Amniotic stem cell (primary cell): Measurements from ENCODE around the gene UQCR10.
"Not testable (repeated sequence)": the region's sequence is repeated elsewhere in the genome, so short reads cannot be mapped to it uniquely, and the experiment has no call there.

Experiments used
- DNase-seq: peaks from one replicate; lab custom pipeline; 2025; lab: John Stamatoyannopoulos, UW

The UQCR10 gene

DNA sequence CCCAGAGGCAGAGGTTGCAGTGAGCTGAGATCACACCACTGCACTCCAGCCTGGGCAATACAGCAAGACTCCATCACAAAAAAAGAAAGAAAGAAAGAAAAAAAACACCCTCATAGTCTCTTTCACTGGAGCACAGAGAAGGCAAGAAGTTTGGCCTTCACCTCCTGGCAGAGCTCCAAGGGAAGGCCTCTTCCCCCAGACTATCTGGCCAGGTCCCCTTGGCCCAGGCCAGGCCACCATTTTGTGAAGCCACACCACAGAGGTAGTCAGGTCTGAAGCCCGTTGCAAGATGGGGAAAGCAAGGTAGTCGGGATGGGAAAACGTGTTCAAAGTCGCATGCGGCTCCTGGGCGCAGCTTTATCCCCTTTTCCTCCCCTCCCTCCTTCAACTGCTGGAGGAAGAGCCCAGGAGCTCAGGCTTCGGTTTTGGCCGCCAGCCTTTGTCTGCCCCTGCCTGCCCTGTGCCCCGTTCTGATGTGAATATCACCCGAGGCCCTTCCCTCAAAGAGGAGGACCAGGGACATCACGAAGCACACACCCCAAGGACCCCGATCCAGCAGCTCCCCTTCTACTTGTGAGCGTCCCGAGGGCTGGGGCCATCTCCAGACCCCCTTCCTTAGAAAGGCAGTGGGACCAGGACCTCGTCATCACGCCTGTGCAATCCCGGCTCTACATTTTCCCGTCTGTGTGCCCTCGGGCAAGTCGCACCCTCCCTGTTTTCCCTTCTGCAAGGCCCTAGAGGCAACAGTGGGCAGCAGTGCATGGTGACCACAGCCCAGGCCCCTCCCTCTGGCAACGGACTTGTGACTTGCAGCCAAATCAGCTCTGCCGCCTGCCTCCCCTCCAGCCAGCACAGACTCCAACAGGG is 29.7 kb upstream of the UQCR10 start:
- no peak for DNase-seq

DNA sequence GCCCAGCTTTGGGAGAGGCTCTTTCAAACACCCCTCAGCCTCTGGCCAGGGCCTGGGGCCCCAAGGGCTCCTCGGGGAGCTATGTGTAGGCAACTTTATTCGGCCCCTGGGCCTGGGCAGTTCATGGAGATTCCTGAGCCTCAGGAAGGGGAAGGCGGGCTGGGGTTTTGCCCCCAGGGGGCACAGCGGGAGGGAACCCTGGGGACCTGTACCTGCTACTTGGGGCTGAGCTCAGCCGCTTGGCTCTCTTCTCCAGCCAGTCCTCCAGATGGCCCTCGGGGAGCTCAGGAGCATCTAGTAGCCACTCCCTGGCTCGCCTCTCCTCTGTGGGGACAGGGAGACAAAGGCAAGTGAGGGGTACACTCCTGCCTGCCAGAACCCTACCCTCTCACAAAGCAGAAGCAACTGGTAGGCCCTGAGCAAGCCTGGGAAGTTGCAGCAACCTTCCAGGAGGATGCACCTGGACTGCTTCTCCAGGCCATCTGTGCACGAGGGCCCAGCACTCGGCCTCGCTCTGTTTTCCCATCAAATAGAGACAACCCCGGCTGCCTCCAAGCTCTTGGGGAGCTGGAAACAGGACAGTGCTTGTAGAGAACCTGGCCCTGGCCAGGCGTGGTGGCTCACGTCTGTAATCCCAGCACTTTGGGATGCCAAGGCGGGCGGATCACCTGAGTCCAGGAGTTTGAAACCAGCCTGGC is 28.9 kb upstream of the UQCR10 start:
- no peak for DNase-seq

DNA sequence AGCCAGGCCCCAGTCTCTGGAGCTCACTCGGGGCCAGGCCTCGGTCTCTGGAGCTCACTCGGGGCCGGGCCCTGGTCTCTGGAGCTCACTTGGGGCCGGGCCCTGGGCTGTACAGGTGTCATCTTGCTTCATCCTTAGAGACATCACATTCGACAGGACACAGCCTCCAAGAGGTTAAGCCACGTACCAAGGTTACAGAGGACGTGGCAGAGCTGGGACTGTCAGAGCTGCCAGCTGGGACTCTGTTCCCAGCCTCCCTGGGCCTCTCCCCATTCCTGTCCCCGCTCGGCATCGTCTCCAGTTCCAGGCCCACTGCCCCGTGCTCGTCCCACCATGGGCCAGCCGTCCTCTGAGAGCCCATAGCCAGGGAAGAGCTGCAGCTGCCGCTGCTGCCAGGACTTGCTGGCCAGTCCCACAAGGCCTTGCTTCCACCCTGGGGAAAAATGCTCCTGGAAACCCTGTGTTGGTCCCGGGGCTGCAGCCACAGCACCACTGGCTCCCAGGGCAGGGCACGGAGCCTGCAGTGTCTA is 27.8 kb upstream of the UQCR10 start:
- no peak for DNase-seq

DNA sequence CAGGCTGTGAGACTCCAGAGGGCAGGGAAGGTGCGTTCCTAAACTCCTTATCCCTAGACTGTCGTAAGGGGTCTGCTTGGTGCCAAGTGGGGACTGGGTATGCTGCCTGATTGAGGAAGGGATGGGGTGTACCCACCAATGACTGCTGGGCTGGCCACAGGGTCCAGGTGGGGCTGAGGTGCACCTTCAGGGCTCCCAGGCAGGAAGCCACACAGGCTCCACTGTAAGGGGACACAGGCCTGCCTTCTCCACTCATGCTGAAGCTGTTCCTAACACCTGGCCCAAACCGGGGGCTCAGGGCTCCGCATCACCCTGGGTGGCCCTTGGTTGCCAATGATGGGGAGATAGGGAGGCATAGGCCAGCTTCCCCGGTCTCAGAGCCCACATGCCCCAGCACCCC is 27.0 kb upstream of the UQCR10 start:
- no peak for DNase-seq

DNA sequence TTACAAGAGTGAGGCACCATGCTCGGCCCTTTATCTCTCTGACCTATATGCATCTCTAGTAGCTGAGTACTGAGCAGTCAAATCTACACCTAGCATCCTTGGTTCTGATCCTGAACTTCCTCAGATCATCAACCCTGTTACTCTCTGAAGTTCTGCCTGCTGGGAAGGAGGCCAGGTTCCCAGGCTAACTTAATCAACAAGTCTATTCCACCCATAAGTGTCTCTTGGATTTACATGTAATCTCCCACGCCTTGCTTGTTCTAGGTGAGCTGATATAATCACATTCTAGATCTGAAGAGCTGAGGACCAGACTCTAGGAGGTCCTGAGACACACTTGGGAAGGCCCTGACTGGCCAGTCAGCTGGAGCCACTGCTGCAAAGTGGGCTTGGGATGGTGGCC is 25.2 kb upstream of the UQCR10 start:
- DNase-seq, result no peak

DNA sequence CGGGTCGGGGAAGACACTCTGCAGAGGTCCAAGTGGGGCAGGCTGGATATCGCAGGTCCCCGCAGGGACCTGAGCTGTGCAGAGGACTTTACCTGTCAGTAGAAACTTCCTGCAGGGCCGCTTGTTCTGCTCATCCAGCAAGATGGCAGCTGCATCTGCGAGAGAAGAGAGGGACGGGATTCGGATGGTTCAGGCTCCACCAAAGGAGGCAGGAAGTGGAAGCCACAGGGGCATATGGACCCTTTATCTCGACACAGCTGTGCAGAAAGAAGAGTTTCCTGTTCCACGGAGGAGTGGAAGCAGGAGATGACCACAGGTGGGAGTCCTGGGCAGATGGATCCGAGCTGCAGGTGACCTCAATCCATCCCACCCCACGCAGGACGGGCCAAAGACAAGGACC is 24.8 kb upstream of the UQCR10 start:
- DNase-seq, result no peak

DNA sequence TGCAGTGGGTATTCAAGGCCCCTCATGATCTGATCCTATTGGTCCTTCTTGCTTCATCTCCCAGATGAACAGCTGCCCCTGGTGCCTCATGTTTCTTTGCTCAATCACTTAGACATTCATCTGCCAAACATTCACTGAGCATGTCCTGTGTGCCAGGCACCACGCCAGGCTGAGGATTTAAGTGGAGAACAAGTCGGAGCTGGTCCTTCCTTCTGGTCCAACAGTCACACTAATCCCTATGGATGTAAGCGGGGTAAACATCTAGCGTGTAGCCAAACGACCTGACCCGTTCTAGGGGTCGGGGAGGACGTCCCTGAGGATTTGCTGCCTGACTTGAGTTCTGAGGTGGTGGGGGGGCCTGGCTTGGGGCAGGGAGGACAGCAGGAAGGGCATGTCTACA is 22.3 kb upstream of the UQCR10 start:
- no peak for DNase-seq

DNA sequence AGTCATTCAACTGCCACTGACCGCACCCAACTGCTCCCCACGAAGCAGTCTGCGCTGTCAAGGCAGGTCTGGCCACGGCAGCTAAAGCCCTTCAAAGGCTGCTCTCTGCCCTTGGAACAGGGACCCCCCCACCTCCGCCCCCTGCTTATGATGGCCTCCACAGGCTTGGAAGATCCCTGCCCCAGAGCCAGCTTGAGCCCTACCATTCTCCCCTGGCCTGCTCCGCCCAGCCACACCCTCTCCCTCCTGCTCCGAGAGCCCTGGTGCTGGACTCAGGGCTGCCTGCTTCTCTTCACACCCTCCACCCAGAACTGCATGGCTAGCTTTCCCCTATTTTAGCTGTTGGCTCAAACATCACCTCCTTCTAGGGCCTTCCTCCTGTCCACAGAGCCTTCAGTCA is 19.3 kb upstream of the UQCR10 start:
- no peak for DNase-seq

DNA sequence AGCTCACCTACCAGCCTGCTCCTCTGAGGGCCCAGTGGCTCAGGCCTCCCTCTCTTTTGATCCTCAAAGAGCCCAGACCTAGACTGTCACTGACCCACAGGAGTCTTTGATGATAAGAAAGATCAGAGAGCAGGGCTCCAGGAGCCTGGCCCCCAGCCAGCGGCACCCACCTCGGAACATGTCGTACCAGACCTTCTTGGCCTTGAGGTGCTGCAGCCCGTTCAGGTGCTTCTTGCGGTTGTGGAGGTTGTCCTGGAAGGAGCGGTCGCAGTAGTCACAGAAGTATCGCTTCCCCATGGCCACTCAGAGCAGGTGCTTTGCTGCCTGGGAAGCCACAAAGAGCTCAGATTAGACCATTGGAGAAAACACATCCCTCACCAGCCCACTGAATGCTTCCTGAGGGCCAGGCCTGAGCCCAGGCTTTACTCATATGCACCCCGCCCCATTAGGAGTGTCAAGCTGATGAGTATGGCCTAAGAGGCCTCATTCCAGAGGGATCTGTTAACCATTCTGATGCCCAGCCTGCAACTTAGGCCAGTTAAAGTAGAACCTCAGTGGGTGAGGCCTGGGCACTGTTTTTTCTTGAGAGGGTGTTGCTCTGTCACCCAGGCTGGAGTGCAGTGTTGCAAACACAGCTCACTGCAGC is 18.8 kb upstream of the UQCR10 start:
- DNase-seq, result no peak

DNA sequence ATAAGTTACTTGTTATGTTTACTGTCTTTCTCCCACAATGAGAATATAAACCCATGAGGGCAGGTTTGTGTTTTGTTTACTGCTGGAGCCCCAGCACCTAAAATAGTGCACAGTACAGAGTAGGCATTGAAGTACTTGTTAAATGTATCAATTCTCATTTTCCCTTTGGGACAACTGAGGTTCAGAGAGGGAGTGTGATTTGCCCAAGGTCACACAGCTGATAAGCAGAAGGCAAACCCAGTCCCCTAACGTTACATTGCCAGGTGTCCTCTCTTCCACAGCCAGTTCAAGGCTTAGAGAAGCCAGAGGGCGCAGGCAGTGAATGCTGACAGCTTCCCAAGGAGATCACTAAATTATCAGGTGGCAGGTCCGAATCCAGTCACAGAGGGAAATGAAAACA is 17.1 kb upstream of the UQCR10 start:
- no peak for DNase-seq

DNA sequence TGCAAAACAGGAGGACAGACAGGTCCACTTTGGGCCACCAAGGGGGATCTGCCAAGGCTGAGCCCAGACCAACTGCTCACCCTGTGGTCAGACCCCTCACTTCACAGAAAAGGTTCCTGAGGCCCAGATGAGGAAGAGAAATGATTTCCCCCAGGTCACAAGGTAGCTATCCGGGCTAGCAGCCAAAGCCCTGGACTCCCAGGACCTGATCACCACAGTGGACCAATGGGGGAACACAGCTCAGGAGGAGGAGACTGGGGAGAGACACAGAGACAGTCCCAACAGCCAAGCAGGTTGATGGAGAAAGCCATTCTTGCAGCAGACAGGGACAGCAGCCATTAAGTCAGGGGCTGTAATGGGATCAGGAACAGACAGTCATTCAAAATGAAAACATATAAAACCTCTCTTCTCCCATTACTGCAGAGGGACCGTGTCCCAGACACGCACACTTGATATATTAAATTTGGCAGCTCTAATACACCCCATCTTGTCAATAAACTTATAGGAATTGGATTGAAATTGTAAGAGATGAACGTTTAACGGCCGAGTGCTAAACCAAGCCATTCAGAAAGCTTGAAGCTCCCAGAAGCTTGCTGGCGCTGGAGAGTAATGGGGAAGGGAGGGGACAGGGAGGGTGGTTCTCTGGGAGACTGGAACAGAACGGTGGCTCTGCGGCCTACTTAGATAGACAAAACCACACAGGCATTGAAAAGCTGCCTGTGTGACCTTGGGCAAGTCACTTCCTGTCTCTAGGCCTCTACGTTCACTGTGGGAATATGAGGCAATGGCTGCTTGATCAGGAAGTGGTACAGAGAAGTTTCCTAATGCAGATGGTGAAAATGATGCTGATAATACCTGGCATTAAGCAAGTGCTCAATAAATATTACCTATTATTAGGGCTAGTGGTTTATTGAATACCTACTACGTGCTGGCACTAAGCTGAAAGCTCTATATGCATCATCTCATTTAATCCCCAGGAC is 16.3 kb upstream of the UQCR10 start:
- no peak for DNase-seq

DNA sequence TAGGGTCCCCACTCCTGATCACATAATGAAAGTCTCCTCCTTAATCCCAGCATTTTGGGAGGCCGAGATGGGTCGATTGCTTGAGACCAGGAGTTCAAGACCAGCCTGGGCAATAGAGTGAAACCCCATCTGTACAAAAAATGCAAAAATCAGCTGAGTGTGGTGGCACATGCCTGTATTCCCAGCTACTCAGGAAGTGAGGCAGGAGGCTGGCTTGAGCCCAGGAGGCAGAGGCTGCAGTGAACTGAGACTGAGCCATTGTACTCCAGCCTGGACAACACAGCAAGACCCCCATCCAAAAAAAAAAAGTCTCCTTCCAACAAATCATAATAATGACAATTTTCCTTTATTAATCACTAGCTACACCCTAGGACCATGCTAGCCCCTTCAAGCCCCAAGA is 15.5 kb upstream of the UQCR10 start:
- no peak for DNase-seq

DNA sequence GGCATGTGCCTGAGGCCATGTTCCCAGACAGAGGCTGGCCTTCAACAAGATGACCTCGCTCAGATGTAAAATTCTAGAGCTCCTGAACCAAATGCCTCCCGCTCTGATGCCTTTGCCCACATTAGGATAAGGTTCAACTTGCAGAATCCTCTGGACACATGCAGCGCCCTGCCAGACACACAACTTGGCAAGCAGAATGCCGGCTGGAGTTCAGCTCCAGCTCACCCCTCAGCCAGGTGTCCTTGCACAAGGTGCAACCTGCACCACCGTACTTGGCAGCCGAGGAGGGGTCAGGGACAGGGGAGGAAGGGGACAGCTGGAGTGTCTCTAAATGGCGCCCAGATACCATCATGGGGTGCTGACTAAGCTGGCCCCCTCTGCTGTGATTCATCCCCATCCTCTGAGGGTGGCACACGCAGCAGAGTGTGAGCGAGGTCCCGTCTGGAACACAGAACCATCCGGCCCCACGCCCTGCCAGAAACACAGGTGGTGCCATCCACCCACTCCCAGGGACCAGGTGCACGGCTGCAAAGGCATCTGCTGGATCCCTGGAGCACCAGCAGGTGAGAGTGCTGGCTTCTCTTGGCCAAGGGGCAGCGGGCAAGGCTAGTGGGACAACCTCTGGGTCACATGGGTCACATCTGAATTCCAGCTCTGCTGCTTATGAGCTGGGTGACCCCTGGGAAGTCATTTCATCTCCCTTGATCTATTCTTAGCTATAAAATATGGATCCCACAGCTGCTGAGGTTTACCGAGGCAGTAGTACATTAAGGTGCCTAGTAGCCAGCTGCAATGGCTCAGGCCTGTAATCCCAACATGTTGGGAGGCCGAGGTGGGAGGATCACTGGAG is 13.1 kb upstream of the UQCR10 start:
- no peak for DNase-seq

DNA sequence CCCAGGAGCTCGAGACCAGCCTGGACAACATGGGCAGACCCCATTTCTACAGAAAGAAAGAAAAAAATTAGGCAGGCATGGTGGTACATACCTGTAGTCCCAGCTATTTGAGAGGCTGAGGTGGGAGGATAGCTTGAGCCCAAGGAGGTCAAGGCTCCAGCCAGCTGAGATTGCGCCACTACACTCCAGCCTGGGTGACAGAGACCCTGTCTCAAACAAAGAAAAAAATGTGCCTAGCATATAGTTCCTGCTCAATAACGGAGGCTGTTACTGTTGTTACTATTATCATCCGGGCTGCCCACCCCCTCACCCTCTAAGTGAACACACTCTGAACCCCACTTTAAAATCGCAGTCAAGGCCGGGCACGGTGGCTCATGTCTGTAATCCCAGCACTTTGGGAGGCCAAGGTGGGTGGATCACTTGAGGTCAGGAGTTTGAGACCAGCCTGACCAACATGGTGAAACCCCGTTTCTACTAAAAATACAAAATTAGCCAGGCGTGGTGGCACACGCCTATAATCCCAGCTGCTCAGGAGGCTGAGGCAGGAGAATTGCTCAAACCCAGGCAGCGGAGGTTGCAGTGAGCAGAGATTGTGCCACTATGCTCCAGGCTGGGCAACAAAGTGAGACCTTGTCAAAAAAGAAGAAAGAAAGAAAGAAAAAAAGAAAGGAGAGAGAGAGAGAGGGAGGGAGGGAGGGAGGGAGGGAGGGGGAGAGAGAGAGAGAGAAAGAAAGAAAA is 12.3 kb upstream of the UQCR10 start:
- DNase-seq, result not testable (repeated sequence)

DNA sequence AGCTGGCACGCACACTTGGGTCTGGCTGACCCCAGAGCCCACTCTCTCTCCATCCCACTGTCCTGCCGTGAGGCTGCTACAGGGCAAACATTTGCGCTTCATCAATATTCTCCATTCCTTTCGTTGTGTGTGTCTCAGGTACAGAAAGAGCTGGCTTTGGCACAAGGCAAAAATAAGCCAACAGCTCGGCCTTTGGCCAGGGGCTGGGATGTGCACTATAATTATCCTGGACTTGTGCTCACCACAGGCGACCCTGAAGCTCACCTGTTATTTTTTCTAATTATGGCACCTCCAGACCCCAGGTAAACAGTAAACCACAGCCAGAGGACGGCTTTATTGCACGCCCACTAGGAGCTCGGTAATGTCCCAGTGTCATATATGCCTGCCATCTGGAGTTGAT is 11.3 kb upstream of the UQCR10 start:
- no peak for DNase-seq

DNA sequence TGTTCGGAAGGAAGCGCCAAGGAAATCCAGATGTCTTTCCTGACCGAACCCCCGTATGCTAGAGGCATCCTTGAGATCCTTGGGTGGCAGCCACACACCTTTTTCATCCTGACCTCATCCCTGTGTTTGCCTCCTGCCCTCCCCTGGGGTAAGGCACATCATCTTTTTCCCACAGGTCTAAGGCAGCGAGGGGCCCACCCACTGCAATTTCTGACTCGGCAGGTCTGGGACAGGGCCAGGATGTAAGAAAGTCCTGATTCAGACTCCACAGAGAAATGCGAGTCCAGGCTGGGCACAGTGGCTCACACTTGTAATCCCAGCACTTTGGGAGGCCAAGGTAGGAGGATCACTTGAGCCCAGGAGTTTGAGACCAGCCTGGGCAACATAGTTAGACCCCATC is 10.8 kb upstream of the UQCR10 start:
- DNase-seq, result no peak

DNA sequence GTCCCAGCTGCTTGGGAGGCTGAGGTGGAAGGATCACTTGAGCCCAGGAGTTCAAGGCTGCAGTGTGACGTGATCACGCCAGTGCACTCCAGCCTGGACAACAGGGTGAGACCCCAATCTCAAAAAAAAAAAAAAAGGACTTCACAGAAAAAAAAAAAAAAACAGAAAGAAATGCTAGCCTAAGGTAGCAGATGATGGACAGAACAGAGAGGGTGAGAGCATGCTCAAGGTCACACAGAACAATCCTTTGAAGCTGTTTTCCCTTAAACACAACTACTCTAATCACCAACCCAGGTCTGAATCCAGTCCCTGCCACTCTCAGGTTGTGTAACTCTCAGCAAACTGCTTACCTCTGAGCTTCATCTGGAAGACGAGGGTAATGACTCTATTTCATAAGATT is 10.1 kb upstream of the UQCR10 start:
- no peak for DNase-seq

DNA sequence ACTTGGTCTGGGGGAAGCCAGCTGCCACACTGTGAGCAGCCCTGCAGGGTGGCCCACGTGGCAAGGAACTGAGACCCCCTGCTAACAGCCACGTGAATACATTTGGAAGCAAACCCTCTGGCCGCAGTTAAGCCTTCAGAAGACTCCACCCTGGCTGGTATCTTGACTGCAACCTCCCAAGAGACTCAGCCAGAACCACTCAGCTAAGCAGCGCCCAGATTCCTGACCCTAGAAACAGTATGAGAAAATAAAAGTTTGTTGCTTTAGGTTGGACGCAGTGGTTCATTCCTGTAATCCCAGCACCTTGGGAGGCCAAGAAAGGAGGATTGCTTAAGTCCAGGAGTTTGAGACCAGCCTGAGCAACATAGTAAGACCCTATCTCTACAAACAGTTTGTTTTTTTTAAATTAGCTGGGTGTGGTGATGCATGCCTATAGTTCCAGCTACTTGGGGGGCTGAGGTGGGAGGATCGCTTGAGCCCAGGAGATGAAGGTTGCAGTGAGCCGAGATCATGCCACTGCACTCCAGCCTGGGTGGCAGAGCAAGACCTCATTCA is 9.0 kb upstream of the UQCR10 start:
- no peak for DNase-seq

DNA sequence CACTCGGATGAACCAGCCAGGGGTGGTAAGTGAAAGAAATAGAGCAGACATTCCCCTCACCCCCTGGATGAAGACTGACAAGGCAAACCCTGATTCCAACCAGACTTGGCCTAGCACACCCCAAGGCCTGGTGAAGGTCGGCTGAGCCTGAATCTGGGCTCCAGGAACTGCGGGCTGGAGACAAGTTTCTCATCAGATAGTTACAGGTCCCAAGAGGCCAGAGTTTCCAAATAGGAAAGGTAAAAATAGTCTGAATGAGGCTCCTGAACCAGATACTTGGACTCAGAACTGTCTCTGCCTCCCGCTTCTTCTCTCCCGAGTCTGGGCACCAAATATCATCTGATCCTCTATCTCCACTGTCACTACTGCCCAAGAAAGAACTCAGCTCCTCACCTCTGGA is 8.2 kb upstream of the UQCR10 start:
- DNase-seq, result no peak

DNA sequence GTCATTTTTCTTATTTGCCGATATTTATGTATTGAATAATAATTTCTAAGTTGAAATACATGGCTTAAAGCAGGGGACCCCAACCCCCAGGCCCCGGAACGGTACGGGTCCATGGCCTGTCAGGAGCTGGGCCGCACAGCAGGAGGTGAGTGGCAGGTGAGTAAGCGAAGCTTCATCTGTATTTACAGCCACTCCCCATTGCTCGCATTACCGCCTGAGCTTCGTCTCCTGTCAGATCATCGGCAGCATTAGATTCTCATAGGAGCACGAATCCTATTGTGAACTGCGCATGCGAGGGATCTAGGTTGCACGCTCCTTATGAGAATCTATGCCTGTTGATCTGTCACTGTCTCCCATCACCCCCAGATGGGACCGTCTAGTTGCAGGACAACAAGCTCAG is 4.9 kb upstream of the UQCR10 start:
- no peak for DNase-seq
